ENCODE data around the gene KAT6B. TPM values are rescaled to one million over a fixed set of nuclear protein-coding genes. Genes with fewer than 3 reads are reported as not detected.

KAT6B gene
- total and polyA plus RNA-seq, 2 of the 8 experiments (the other 6 are each of a cell fraction or from before 2014, with no cell fraction given): 7.3 to 30.8 TPM

- TF ChIP-seq CHD7 (IDR thresholded peaks at IDR 0.05; ENCODE audit: insufficient replicate concordance, low read length) (no peak), ASH2L (IDR thresholded peaks at IDR 0.05; ENCODE audit: low read length) (no peak), EGR1 (IDR thresholded peaks at IDR 0.05; ENCODE audit: borderline replicate concordance, low read depth, low read length) (no peak), CBX5 (IDR thresholded peaks at IDR 0.05; ENCODE audit: low read depth, low read length) (no peak), HDAC2 (IDR thresholded peaks at IDR 0.05; ENCODE audit: borderline replicate concordance in 1 of 2, low read depth in 2 of 2, low read length in 2 of 2) (no peak), RAD21 (IDR thresholded peaks at IDR 0.05 in 1 of 2, conservative IDR thresholded peaks at IDR 0.05 in 1 of 2; ENCODE audit: low read depth in 2 of 2, low read length in 2 of 2) (no peak), TAF1 (IDR thresholded peaks at IDR 0.05; ENCODE audit: low read depth, low read length) (no peak), YY1 (IDR thresholded peaks at IDR 0.05; ENCODE audit: low read depth, low read length) (no peak), PHF8 (conservative IDR thresholded peaks at IDR 0.05; ENCODE audit: low read depth, low read length) (no peak), CBX8 (IDR thresholded peaks at IDR 0.05; ENCODE audit: borderline replicate concordance, low read depth, low read length) (no peak)
Measured at GRCh38 chr10:74975758-74976157, 149.4 kb downstream of the KAT6B start (continued).

Data from H1 (cell line).